ENCODE data around the gene RSL1D1. TPM values are rescaled to one million over a fixed set of nuclear protein-coding genes. Genes with fewer than 3 reads are reported as not detected.
A peak's percentile ranks its signal among the peaks of the same experiment; 100 is the strongest.
"Not testable (repeated sequence)": the region's sequence is repeated elsewhere in the genome, so short reads cannot be mapped to it uniquely, and the experiment has no call there.

Gene RSL1D1
- total RNA-seq, 1 experiment from 2014 or later: 208 TPM

- no peak for DNase-seq (ENCODE audit: low read depth)
These were observed 52.3 kb downstream of the RSL1D1 start for GRCh38 chr16:11799017-11799381.

DNA sequence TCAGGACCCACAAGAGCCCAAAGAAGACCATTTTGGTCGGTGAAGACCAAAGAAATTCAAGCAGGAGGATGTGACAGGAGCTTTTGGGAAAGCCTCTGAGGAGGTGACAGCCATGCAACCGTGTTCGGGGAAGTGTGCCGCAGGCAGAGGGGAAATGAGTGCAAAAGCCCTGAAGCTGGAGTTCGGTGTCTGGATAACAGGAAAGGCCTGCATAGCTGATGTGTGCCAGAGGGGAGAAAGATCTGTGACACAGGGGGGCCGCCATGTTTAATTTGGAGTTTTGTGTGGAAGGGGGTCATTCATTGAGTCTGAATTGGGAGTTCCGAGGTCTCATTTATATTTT lies 53.4 kb downstream of the RSL1D1 start:
- peak; percentile 15 for DNase-seq (ENCODE audit: low read depth)

- DNase-seq (ENCODE audit: low read depth): peak; percentile 97
These were observed 54.0 kb downstream of the RSL1D1 start, which contains the start of gene ZC3H7A for GRCh38 chr16:11797166-11797956. TSS of gene ZC3H7A (minus strand) at chr16:11797258. CDS start at chr16:11782354, 14,904 bp downstream.

- DNase-seq (ENCODE audit: low read depth): peak; percentile 22
These were observed 54.8 kb downstream of the RSL1D1 start for GRCh38 chr16:11796227-11797165.

GRCh38 chr16:11795887-11796226 lies 55.5 kb downstream of the RSL1D1 start:
- DNase-seq (ENCODE audit: low read depth): no peak

GRCh38 chr16:11794996-11795886 lies 56.1 kb downstream of the RSL1D1 start:
- DNase-seq (ENCODE audit: low read depth): no peak

- no peak for DNase-seq (ENCODE audit: low read depth)
These were observed 56.9 kb downstream of the RSL1D1 start for GRCh38 chr16:11794447-11794846.

DNA sequence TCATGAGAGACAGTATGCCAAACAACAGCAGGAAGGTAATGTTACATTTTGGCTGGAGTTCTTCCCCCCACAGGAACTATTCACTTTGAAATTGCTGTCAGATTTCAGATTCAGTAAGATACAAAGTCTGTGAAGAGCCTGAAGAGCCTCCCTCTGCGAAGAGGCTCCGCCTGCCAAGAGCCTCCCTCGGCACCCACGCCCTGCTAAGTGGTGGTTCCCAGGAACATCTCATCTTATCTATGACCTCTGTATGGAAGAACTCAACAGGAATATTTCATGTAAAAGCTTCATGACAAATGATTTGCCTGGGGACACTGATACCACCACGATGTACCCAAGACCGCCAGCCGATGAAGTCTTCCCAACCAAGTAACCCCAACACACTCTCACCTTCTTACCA lies 57.5 kb downstream of the RSL1D1 start:
- DNase-seq (ENCODE audit: low read depth): no peak

- DNase-seq (ENCODE audit: low read depth): no peak
These were observed 58.7 kb downstream of the RSL1D1 start for GRCh38 chr16:11792410-11793241.

DNA sequence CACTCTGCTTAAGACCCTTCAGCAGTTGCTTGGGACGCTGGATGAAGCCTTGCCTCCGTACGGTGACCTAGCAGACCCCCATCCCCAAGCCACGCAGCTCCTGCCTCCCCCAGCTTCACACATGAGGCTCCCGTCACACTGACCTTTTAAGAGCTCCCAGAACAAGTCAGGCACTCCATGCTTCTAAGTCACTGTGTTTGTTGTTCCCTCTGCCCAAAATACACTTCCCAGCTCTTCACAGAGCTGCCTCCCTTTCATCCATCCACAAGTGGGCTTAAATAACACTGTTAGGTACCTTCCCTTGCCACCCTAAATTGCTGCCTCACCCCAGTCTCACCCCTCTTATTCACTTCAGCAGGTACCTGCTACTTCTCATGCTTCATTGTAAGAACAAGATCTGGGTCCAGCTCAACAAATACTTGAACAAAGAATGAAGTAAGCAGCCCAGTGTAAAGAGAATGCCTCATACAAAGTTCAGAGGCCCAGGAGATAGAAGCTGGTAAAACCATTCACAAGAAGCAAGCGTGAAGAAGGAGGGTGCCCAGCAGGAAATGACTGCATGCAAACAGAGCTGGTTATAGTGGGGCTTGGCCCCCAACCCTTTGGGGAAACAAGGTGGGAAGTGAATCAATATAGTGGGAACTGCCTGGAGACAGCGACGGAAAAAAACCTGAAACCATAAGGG lies 60.1 kb downstream of the RSL1D1 start:
- no peak for DNase-seq (ENCODE audit: low read depth)

DNA sequence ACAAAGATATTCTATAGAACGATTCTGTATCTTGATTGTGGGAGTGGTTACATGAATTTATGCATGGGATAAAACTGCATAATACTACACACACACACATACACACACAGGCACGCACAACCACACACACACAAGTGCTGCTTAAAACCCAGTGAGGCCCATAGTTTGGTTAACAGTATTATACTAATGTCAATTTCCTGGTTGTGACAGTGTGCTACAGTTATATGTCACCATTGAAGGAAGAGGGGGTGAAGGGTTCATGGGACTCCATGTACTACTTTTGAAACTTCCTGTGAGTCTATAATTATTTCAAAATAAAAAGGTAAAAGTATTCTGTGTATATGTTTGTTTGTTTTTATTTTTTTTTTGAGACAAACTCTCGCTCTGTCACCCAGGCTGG lies 62.4 kb downstream of the RSL1D1 start:
- DNase-seq (ENCODE audit: low read depth): no peak

- DNase-seq (ENCODE audit: low read depth): not testable (repeated sequence)
These were observed 66.3 kb downstream of the RSL1D1 start for GRCh38 chr16:11784980-11785599.

- not testable (repeated sequence) for DNase-seq (ENCODE audit: low read depth)
These were observed 67.0 kb downstream of the RSL1D1 start for GRCh38 chr16:11784381-11784780.

DNA sequence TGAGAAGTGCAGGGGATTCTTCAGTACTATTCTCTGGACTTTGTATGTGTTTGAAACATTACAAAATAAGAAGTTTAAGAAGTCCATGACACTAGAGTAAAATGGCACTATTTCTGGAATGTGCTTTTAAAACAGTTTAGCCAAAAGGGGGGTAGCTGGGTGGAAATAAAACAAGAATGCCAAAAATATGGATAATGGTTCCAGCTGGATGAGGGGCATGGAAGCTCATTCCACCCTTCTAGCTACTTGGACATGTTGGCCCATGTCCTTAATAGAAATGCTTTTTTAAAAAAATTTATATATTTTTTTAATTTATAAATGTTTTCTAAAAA lies 67.3 kb downstream of the RSL1D1 start:
- no peak for DNase-seq (ENCODE audit: low read depth)

Other genes starting within 250 kb of the RSL1D1 start
- 9.5 and 10.2 TPM in 2 replicates for gene SNN, start 183.1 kb downstream of the RSL1D1 start, total RNA-seq (2014; rRNA removed; shearing (Covaris generic))
- gene TXNDC11, start 108.7 kb downstream of the RSL1D1 start, total RNA-seq (2014; rRNA removed; shearing (Covaris generic)): 31.8 and 37.2 TPM in 2 replicates
- 20.9 and 35.3 TPM in 2 replicates for gene ZC3H7A, start 54.3 kb downstream of the RSL1D1 start, total RNA-seq (2014; rRNA removed; shearing (Covaris generic))
- gene GSPT1, start 64.4 kb upstream of the RSL1D1 start, total RNA-seq (2014; rRNA removed; shearing (Covaris generic)): 86.2 and 94.1 TPM in 2 replicates
- gene NPIPB2, start 90.5 kb upstream of the RSL1D1 start, total RNA-seq (2014; rRNA removed; shearing (Covaris generic)): 0.34 and 1.0 TPM in 2 replicates
- not detected in 2 replicates for gene TNFRSF17, start 113.7 kb upstream of the RSL1D1 start, total RNA-seq (2014; rRNA removed; shearing (Covaris generic))
- 5.4 and 6.1 TPM in 2 replicates for gene SNX29, start 125.2 kb upstream of the RSL1D1 start, total RNA-seq (2014; rRNA removed; shearing (Covaris generic))

Measured in HT1080 (cell line).